K562 treated with DMSO at 1 percent for 4 hours (cell line): ENCODE results near the gene ZMYND10. TPM values are rescaled to one million over a fixed set of nuclear protein-coding genes. Genes with fewer than 3 reads are reported as not detected.

Experiments used
- total RNA-seq: library from RNA; unstranded; fragments of 300-600 nt; gene quantifications from 2 replicates; pipeline ENCODE4 v1.2.3, GENCODE V29; 2022; ENCODE audit not compliant: insufficient read depth

The ZMYND10 gene
- 1.7 and 2.7 TPM in 2 replicates for total RNA-seq

GRCh38 chr3:50345586-50346234, at the start of gene ZMYND10:
ZMYND10 (minus strand) TSS chr3:50345732; CDS start chr3:50345579, 153 bp downstream.

GRCh38 chr3:50358911-50359759, 13.6 kb upstream of the ZMYND10 start, which contains the start of gene TMEM115:
TMEM115 (minus strand) TSS chr3:50359521; CDS start chr3:50359063, 458 bp downstream.

GRCh38 chr3:50350527-50351322, 5.2 kb upstream of the ZMYND10 start, which contains the start of the genes CYB561D2 and NPRL2:
CYB561D2 (plus strand) TSS chr3:50350862; CDS start chr3:50351434, 572 bp downstream.
NPRL2 (minus strand) TSS chr3:50350775; CDS start chr3:50350652, 123 bp downstream.

GRCh38 chr3:50340448-50341329, 4.8 kb downstream of the ZMYND10 start, which contains the start of gene RASSF1:
RASSF1 (minus strand) TSS chr3:50340836; CDS start chr3:50340805, 31 bp downstream.

GRCh38 chr3:50327943-50328691, 17.4 kb downstream of the ZMYND10 start, which contains the start of gene TUSC2:
TUSC2 (minus strand) TSS chr3:50328223; CDS start chr3:50328099, 124 bp downstream.

GRCh38 chr3:50322386-50323091, 23.0 kb downstream of the ZMYND10 start, which contains the start of gene HYAL2:
HYAL2 (minus strand) TSS chr3:50322745; CDS start chr3:50320489, 2,256 bp downstream.

GRCh38 chr3:50303013-50303815, 42.3 kb downstream of the ZMYND10 start, which contains the start of gene HYAL1:
HYAL1 (minus strand) TSS chr3:50303574; CDS start chr3:50302956, 618 bp downstream.

GRCh38 chr3:50298836-50299637, 46.5 kb downstream of the ZMYND10 start, which contains the start of the genes HYAL3 and NAA80:
HYAL3 (minus strand) TSS chr3:50299405; CDS start chr3:50295602, 3,803 bp downstream.
NAA80 (minus strand) TSS chr3:50299405; CDS start chr3:50297463, 1,942 bp downstream.

GRCh38 chr3:50292159-50293078, 53.1 kb downstream of the ZMYND10 start, which contains the start of gene IFRD2:
IFRD2 (minus strand) TSS chr3:50292429; CDS start chr3:50292274, 155 bp downstream.

Other genes with a start within 250 kb of the ZMYND10 start
- 2.4 and 3.7 TPM in 2 replicates for gene SEMA3F, start 190.4 kb downstream of the ZMYND10 start, total RNA-seq
- not detected in 2 replicates for gene GNAT1, start 154.1 kb downstream of the ZMYND10 start, total RNA-seq
- gene SLC38A3, start 140.5 kb downstream of the ZMYND10 start, total RNA-seq: not detected in 2 replicates
- gene GNAI2, start 109.5 kb downstream of the ZMYND10 start, total RNA-seq: 85.7 and 91.4 TPM in 2 replicates
- 2.9 and 3.8 TPM in 2 replicates for gene SEMA3B, start 76.6 kb downstream of the ZMYND10 start, total RNA-seq
- gene LSMEM2, start 66.6 kb downstream of the ZMYND10 start, total RNA-seq: 0.47 TPM in 1 of 2 replicates, not detected in the other
- gene IFRD2, start 53.3 kb downstream of the ZMYND10 start, total RNA-seq: 36.1 and 41.2 TPM in 2 replicates
- 11.0 and 12.0 TPM in 2 replicates for gene HYAL3, start 46.3 kb downstream of the ZMYND10 start, total RNA-seq
- gene NAA80, start 46.3 kb downstream of the ZMYND10 start, total RNA-seq: 9.2 and 10.6 TPM in 2 replicates
- gene HYAL1, start 42.2 kb downstream of the ZMYND10 start, total RNA-seq: 3.6 and 4.9 TPM in 2 replicates
- 7.4 and 12.3 TPM in 2 replicates for gene HYAL2, start 23.0 kb downstream of the ZMYND10 start, total RNA-seq
- gene TUSC2, start 17.5 kb downstream of the ZMYND10 start, total RNA-seq: 29.7 and 46.9 TPM in 2 replicates
- 75.6 and 80.3 TPM in 2 replicates for gene RASSF1, start 4.9 kb downstream of the ZMYND10 start, total RNA-seq
- gene NPRL2, start 5.0 kb upstream of the ZMYND10 start, total RNA-seq: 28.9 and 35.2 TPM in 2 replicates
- 9.7 and 11.7 TPM in 2 replicates for gene CYB561D2, start 5.1 kb upstream of the ZMYND10 start, total RNA-seq
- 26.6 and 33.3 TPM in 2 replicates for gene TMEM115, start 13.8 kb upstream of the ZMYND10 start, total RNA-seq
- gene CACNA2D2, start 157.9 kb upstream of the ZMYND10 start, total RNA-seq: 0.35 TPM in 1 of 2 replicates, not detected in the other
- gene C3orf18, start 222.0 kb upstream of the ZMYND10 start, total RNA-seq: 2.2 and 7.2 TPM in 2 replicates
- gene HEMK1, start 223.8 kb upstream of the ZMYND10 start, total RNA-seq: 8.9 and 10.4 TPM in 2 replicates